ENCODE measurements around the gene MEGF10.
"Not testable (repeated sequence)": the region's sequence is repeated elsewhere in the genome, so short reads cannot be mapped to it uniquely, and the experiment has no call there.

The MEGF10 gene

DNA sequence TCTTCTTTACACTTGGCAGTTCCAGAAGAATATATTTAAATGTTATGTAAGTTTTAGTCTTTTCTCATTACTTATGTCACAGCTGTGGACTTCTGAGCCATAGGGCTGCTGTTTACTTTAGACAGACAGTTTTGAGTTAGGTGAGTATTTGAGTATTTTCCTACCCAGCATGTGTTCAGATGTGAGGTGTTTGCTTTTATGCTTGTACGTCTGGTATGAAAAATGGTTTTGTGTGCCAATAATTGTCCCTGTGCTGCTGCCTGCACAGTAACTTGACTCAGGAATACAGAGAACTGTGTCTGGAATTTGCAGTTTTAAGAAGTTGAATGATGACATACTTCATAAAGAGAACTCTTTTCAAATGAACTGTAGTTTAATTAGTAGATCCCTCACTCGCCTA lies 20.8 kb downstream of the MEGF10 start:
- no peak for TF ChIP-seq CTCF (conservative IDR thresholded peaks at IDR 0.05)
- peak overlapping the region; percentile 80 for H3K27ac ChIP-seq

DNA sequence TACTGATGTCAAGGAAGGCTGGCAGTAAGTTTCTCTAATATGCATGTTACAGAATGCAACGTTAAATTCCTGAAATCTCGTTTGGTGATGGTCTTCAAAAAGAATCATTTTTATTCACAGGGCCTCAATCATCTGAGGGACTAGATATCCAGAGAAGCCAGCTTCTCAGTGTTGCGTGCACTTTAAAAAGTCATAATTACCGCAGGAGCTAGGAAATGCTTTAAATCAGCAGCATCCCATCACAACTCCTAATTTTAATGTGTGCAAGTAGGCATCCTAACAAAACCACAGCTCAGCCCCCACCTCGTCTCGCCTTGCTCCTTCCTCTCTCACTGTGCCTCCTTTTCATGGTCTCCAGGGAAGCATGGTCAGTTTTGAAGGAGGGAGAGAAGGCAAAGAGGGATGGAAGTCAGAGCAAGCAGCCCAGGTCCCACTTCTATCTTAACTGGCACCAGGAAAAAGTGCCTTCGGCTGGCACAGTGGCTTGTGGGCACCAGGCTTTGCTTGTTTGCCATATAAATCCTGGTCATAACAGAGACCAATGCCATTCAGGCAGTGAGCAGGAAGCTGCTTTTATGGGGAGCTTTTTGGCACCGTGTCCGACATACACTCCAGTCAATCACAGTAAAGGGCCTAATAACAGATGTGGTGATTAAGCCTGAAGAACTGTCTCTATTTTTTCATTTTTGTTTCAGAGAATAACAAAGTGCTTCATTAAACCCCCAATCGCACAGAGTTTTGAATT lies 21.4 kb downstream of the MEGF10 start:
- H3K27ac ChIP-seq = peak overlapping the region; percentile 80
- no peak for TF ChIP-seq CTCF (conservative IDR thresholded peaks at IDR 0.05)

GRCh38 chr5:127313379-127313778 lies 22.8 kb downstream of the MEGF10 start:
- H3K27ac ChIP-seq = peak overlapping the region; percentile 80
- no peak for TF ChIP-seq CTCF (conservative IDR thresholded peaks at IDR 0.05)

GRCh38 chr5:127313847-127314473 lies 23.4 kb downstream of the MEGF10 start:
- peak overlapping the region; percentile 80 for H3K27ac ChIP-seq
- TF ChIP-seq CTCF (conservative IDR thresholded peaks at IDR 0.05) = peak; percentile 72

DNA sequence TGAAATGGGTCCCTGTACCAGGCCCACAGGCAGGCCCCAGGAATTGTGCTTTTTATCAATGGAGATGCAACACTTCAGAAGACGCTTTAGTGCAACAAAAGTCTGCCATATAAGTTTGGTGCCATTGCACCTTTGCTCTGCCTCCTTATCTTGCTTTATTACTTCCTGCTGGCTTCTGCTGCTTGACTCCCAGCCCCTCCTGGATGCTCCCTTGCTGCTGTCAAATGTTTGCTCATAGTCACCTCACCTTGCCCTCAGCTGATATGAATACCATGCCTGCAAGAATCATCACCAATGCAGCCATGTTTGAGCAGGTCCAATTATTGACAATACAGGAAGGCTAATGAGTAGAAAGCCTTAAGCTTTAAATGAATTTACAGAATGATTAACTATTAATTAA lies 25.4 kb downstream of the MEGF10 start:
- no peak for TF ChIP-seq CTCF (conservative IDR thresholded peaks at IDR 0.05)
- no peak overlapping the region; the same call in 1 of the 2 replicates for H3K27ac ChIP-seq

GRCh38 chr5:127317385-127317784 lies 26.8 kb downstream of the MEGF10 start:
- H3K27ac ChIP-seq = not testable (repeated sequence)

DNA sequence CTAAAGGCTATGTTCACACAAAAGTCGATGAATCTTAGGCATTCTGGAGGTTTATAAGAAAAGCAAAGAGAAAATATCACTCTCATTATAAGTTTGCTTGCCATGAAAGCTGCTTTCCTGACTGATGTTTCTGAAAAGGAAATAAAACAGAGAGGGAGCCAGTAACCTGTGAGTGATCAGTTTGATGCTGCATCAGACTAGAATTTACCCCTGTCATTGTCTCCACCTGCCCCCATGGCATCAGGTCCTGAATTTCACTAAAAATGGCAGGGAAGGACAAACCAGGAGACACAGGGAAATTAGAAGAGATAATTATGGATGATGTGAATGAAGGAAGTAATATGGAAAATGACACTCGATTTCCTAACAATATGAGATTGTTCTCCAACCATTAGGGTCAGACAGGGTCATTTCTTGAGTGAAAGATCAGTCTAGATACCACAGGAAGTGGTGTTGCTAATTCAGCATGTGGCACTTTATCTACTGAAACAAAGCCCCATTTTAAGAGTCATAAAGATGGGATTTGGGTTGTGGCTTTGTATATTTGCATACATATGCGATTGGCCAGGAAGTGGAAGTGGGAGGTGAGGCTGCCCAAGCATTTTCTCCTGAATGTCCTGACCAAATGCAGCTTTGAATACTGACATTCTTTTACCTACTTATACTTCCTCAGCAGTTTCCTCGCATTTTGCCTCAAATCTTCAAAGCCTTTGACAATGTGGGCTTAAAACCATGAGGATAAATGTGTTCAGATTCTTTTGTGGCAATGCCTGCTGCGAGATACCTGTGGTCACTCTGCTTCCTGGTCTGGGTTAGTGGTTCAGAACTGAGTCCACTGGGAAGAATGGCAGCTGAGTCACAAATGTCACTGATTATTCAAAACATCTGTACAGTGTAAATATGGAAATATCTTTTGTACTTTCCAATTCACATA lies 29.7 kb downstream of the MEGF10 start:
- H3K27ac ChIP-seq = no peak overlapping the region
- no peak for TF ChIP-seq CTCF (conservative IDR thresholded peaks at IDR 0.05)
